Measurements from ENCODE around the gene MBD6. TPM values are rescaled to one million over a fixed set of nuclear protein-coding genes. Genes with fewer than 3 reads are reported as not detected.
"Not testable (repeated sequence)": the region's sequence is repeated elsewhere in the genome, so short reads cannot be mapped to it uniquely, and the experiment has no call there.

MBD6 gene
- polyA plus RNA-seq, 2 donors: 14.7 to 35.0 TPM

GRCh38 chr12:57498132-57498502 is 24.5 kb upstream of the MBD6 start:
- H3K4me1 ChIP-seq (ENCODE audit: control insufficient read depth in 2 of 2, insufficient read depth in 2 of 2, low read length in 1 of 2): no peaks in the 10 kb centered on the region
- no peaks in the 10 kb centered on the region for H3K9me3 ChIP-seq (ENCODE audit: control insufficient read depth in 2 of 2, insufficient read depth in 1 of 2, low read depth in 1 of 2, low read length in 1 of 2)
- H3K27ac ChIP-seq (ENCODE audit: low read depth in 2 of 2, low read length in 1 of 2): no peak overlapping the region
- H3K27me3 ChIP-seq (ENCODE audit: control insufficient read depth in 1 of 2, insufficient read depth in 2 of 2, low read length in 2 of 2): no peaks in the 10 kb centered on the region
- H3K36me3 ChIP-seq (ENCODE audit: control insufficient read depth in 2 of 2, insufficient read depth in 2 of 2, low read length in 1 of 2): peaks cover 18 to 25% of the 10 kb centered on the region in 2 donors
- WGBS, 2 donors: 82 to 84% methylated on average over 9 of the region's 9 CpGs
- H3K4me3 ChIP-seq (ENCODE audit: low read depth in 1 of 2, low read length in 2 of 2): no peak overlapping the region

DNA sequence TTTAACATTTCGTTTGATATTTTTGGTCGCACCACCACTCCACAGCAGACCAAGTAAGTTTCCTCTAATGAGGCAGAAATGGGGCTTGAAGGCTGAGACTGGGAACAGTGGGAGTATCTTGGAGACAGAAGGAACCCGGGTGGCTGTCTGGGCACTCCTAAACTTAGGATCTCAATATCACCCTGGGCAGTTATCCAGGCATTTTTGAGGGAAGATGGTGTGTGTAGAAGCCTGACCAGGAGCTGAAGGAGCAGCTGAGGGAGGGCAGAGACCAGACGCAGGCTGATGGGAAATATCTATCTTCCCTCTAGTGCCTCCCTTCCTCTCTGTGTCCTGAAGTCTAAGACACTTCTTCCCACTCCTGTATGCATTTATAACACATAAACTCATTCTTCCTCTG is 24.1 kb upstream of the MBD6 start:
- H3K9me3 ChIP-seq (ENCODE audit: control insufficient read depth in 2 of 2, insufficient read depth in 1 of 2, low read depth in 1 of 2, low read length in 1 of 2): no peaks in the 10 kb centered on the region
- WGBS, 2 donors: 95 to 97% methylated on average over 4 of the region's 4 CpGs
- peaks cover 18 to 28% of the 10 kb centered on the region in 2 donors for H3K36me3 ChIP-seq (ENCODE audit: control insufficient read depth in 2 of 2, insufficient read depth in 2 of 2, low read length in 1 of 2)
- no peaks in the 10 kb centered on the region for H3K4me1 ChIP-seq (ENCODE audit: control insufficient read depth in 2 of 2, insufficient read depth in 2 of 2, low read length in 1 of 2)
- no peaks in the 10 kb centered on the region for H3K27me3 ChIP-seq (ENCODE audit: control insufficient read depth in 1 of 2, insufficient read depth in 2 of 2, low read length in 2 of 2)
- H3K27ac ChIP-seq (ENCODE audit: low read depth in 2 of 2, low read length in 1 of 2): no peak overlapping the region
- H3K4me3 ChIP-seq (ENCODE audit: low read depth in 1 of 2, low read length in 2 of 2): no peak overlapping the region

- Histone ChIP-seq H3K4me3 (ENCODE audit: low read depth in 1 of 2, low read length in 2 of 2) (no peak overlapping the region), H3K9me3 (ENCODE audit: control insufficient read depth in 2 of 2, insufficient read depth in 1 of 2, low read depth in 1 of 2, low read length in 1 of 2) (no peaks in the 10 kb centered on the region)
- 97% methylated on average over 11 of the region's 11 CpGs for WGBS, 2 donors
These were observed 22.4 kb upstream of the MBD6 start for GRCh38 chr12:57500213-57500612.

GRCh38 chr12:57502311-57502969 is 20.2 kb upstream of the MBD6 start:
- not testable (repeated sequence) for H3K9me3 ChIP-seq (ENCODE audit: control insufficient read depth in 2 of 2, insufficient read depth in 1 of 2, low read depth in 1 of 2, low read length in 1 of 2)
- 97 to 98% methylated on average over 22 of the region's 22 CpGs for WGBS, 2 donors
- peaks cover 23 to 37% of the 10 kb centered on the region in 2 donors for H3K36me3 ChIP-seq (ENCODE audit: control insufficient read depth in 2 of 2, insufficient read depth in 2 of 2, low read length in 1 of 2)

More at GRCh38 chr12:57500213-57500612, 22.4 kb upstream of the MBD6 start:
- Histone ChIP-seq H3K4me1 (ENCODE audit: control insufficient read depth in 2 of 2, insufficient read depth in 2 of 2, low read length in 1 of 2) (no peaks in the 10 kb centered on the region), H3K36me3 (ENCODE audit: control insufficient read depth in 2 of 2, insufficient read depth in 2 of 2, low read length in 1 of 2) (peaks cover 25 to 28% of the 10 kb centered on the region in 2 donors), H3K27ac (ENCODE audit: low read depth in 2 of 2, low read length in 1 of 2) (no peak overlapping the region), H3K27me3 (ENCODE audit: control insufficient read depth in 1 of 2, insufficient read depth in 2 of 2, low read length in 2 of 2) (no peaks in the 10 kb centered on the region)

GRCh38 chr12:57506541-57506940 is 16.1 kb upstream of the MBD6 start:
- not testable (repeated sequence) for H3K27ac ChIP-seq (ENCODE audit: low read depth in 2 of 2, low read length in 1 of 2); H3K27me3 ChIP-seq (ENCODE audit: control insufficient read depth in 1 of 2, insufficient read depth in 2 of 2, low read length in 2 of 2); H3K9me3 ChIP-seq (ENCODE audit: control insufficient read depth in 2 of 2, insufficient read depth in 1 of 2, low read depth in 1 of 2, low read length in 1 of 2); H3K4me1 ChIP-seq (ENCODE audit: control insufficient read depth in 2 of 2, insufficient read depth in 2 of 2, low read length in 1 of 2); H3K4me3 ChIP-seq (ENCODE audit: low read depth in 1 of 2, low read length in 2 of 2)
- 92 to 96% methylated on average over 4 of the region's 4 CpGs for WGBS, 2 donors
- H3K36me3 ChIP-seq (ENCODE audit: control insufficient read depth in 2 of 2, insufficient read depth in 2 of 2, low read length in 1 of 2): peaks cover 14 to 16% of the 10 kb centered on the region in 2 donors

More at GRCh38 chr12:57502311-57502969, 20.2 kb upstream of the MBD6 start:
- H3K27me3 ChIP-seq (ENCODE audit: control insufficient read depth in 1 of 2, insufficient read depth in 2 of 2, low read length in 2 of 2); H3K27ac ChIP-seq (ENCODE audit: low read depth in 2 of 2, low read length in 1 of 2); H3K4me1 ChIP-seq (ENCODE audit: control insufficient read depth in 2 of 2, insufficient read depth in 2 of 2, low read length in 1 of 2); H3K4me3 ChIP-seq (ENCODE audit: low read depth in 1 of 2, low read length in 2 of 2): not testable (repeated sequence)

DNA sequence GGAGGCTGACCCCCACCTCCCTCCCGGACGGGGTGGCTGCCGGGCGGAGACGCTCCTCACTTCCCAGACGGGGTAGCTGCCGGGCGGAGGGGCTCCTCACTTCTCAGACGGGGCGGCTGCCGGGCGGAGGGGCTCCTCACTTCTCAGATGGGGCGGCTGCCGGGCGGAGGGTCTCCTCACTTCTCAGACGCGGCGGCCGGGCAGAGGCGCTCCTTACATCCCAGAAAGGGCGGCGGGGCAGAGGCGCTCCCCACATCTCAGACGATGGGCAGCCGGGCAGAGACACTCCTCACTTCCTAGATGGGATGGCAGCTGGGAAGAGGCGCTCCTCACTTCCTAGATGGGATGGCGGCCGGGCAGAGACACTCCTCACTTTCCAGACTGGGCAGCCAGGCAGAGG is 14.8 kb upstream of the MBD6 start:
- H3K36me3 ChIP-seq (ENCODE audit: control insufficient read depth in 2 of 2, insufficient read depth in 2 of 2, low read length in 1 of 2): peaks cover 20 to 21% of the 10 kb centered on the region in 2 donors
- H3K27ac ChIP-seq (ENCODE audit: low read depth in 2 of 2, low read length in 1 of 2); H3K4me3 ChIP-seq (ENCODE audit: low read depth in 1 of 2, low read length in 2 of 2); H3K9me3 ChIP-seq (ENCODE audit: control insufficient read depth in 2 of 2, insufficient read depth in 1 of 2, low read depth in 1 of 2, low read length in 1 of 2); H3K27me3 ChIP-seq (ENCODE audit: control insufficient read depth in 1 of 2, insufficient read depth in 2 of 2, low read length in 2 of 2); H3K4me1 ChIP-seq (ENCODE audit: control insufficient read depth in 2 of 2, insufficient read depth in 2 of 2, low read length in 1 of 2): not testable (repeated sequence)
- WGBS, 2 donors: 96 to 100% methylated on average over 9 to 24 of the region's 28 CpGs

GRCh38 chr12:57511161-57511560 is 11.5 kb upstream of the MBD6 start:
- peaks cover 19 to 32% of the 10 kb centered on the region in 2 donors for H3K36me3 ChIP-seq (ENCODE audit: control insufficient read depth in 2 of 2, insufficient read depth in 2 of 2, low read length in 1 of 2)
- H3K4me1 ChIP-seq (ENCODE audit: control insufficient read depth in 2 of 2, insufficient read depth in 2 of 2, low read length in 1 of 2): no peaks in the 10 kb centered on the region
- H3K4me3 ChIP-seq (ENCODE audit: low read depth in 1 of 2, low read length in 2 of 2): no peak overlapping the region
- no peak overlapping the region for H3K27ac ChIP-seq (ENCODE audit: low read depth in 2 of 2, low read length in 1 of 2)
- no peaks in the 10 kb centered on the region for H3K9me3 ChIP-seq (ENCODE audit: control insufficient read depth in 2 of 2, insufficient read depth in 1 of 2, low read depth in 1 of 2, low read length in 1 of 2)
- no peaks in the 10 kb centered on the region for H3K27me3 ChIP-seq (ENCODE audit: control insufficient read depth in 1 of 2, insufficient read depth in 2 of 2, low read length in 2 of 2)
- 97 to 99% methylated on average over 4 of the region's 4 CpGs for WGBS, 2 donors

- Histone ChIP-seq H3K9me3 (ENCODE audit: control insufficient read depth in 2 of 2, insufficient read depth in 1 of 2, low read depth in 1 of 2, low read length in 1 of 2) (no peaks in the 10 kb centered on the region), H3K27me3 (ENCODE audit: control insufficient read depth in 1 of 2, insufficient read depth in 2 of 2, low read length in 2 of 2) (no peaks in the 10 kb centered on the region), H3K4me3 (ENCODE audit: low read depth in 1 of 2, low read length in 2 of 2) (no peak overlapping the region), H3K4me1 (ENCODE audit: control insufficient read depth in 2 of 2, insufficient read depth in 2 of 2, low read length in 1 of 2) (no peaks in the 10 kb centered on the region), H3K27ac (ENCODE audit: low read depth in 2 of 2, low read length in 1 of 2) (peak overlapping the region in 1 of 2 donors; percentile 13), H3K36me3 (ENCODE audit: control insufficient read depth in 2 of 2, insufficient read depth in 2 of 2, low read length in 1 of 2) (peaks cover 23 to 31% of the 10 kb centered on the region in 2 donors)
- 96 to 98% methylated on average over 7 of the region's 7 CpGs for WGBS, 2 donors
These were observed 10.9 kb upstream of the MBD6 start for GRCh38 chr12:57511588-57512325.

GRCh38 chr12:57512665-57513064 is 10.0 kb upstream of the MBD6 start:
- Histone ChIP-seq H3K4me1 (ENCODE audit: control insufficient read depth in 2 of 2, insufficient read depth in 2 of 2, low read length in 1 of 2) (no peaks in the 10 kb centered on the region), H3K9me3 (ENCODE audit: control insufficient read depth in 2 of 2, insufficient read depth in 1 of 2, low read depth in 1 of 2, low read length in 1 of 2) (no peaks in the 10 kb centered on the region), H3K36me3 (ENCODE audit: control insufficient read depth in 2 of 2, insufficient read depth in 2 of 2, low read length in 1 of 2) (peaks cover 28 to 37% of the 10 kb centered on the region in 2 donors), H3K4me3 (ENCODE audit: low read depth in 1 of 2, low read length in 2 of 2) (no peak overlapping the region), H3K27ac (ENCODE audit: low read depth in 2 of 2, low read length in 1 of 2) (peak overlapping the region in 1 of 2 donors; percentile 0), H3K27me3 (ENCODE audit: control insufficient read depth in 1 of 2, insufficient read depth in 2 of 2, low read length in 2 of 2) (no peaks in the 10 kb centered on the region)
- 89 to 91% methylated on average over 6 of the region's 6 CpGs for WGBS, 2 donors

GRCh38 chr12:57513266-57513665 is 9.4 kb upstream of the MBD6 start:
- H3K27me3 ChIP-seq (ENCODE audit: control insufficient read depth in 1 of 2, insufficient read depth in 2 of 2, low read length in 2 of 2): no peaks in the 10 kb centered on the region
- 94 to 96% methylated on average over 5 of the region's 5 CpGs for WGBS, 2 donors
- H3K27ac ChIP-seq (ENCODE audit: low read depth in 2 of 2, low read length in 1 of 2): no peak overlapping the region
- no peak overlapping the region for H3K4me3 ChIP-seq (ENCODE audit: low read depth in 1 of 2, low read length in 2 of 2)
- H3K9me3 ChIP-seq (ENCODE audit: control insufficient read depth in 2 of 2, insufficient read depth in 1 of 2, low read depth in 1 of 2, low read length in 1 of 2): no peaks in the 10 kb centered on the region
- no peaks in the 10 kb centered on the region for H3K4me1 ChIP-seq (ENCODE audit: control insufficient read depth in 2 of 2, insufficient read depth in 2 of 2, low read length in 1 of 2)
- H3K36me3 ChIP-seq (ENCODE audit: control insufficient read depth in 2 of 2, insufficient read depth in 2 of 2, low read length in 1 of 2): peaks cover 28 to 37% of the 10 kb centered on the region in 2 donors
